ENCODE measurements around the gene LRFN2. TPM values are rescaled to one million over a fixed set of nuclear protein-coding genes. Genes with fewer than 3 reads are reported as not detected.

LRFN2 gene
- total RNA-seq, 4 donors from 2014 or later = 0.83 TPM; not detected in 3

DNA sequence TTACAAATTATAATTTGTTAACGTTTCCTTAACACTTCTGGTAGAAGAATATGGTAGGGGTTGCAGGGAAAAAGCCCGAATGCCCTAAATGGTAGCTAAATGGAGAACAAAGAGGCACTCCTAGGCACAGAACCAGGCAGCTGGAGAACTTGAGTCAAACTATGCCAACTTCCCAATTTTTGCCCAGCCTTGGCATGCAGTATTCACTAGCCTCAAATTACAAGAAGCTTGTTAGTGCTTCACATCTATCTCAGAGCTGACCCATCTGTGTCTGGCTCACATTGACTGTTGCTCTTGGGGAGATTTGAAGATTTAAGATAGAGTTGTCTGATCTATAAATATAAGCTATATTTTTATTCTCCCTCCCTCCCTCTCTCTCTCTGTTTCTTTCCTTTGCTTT is 19.4 kb upstream of the LRFN2 start:
- Histone ChIP-seq H3K27ac (no peak overlapping the region), H3K36me3 (no peaks in the 10 kb centered on the region)
- TF ChIP-seq, protein P1, sequence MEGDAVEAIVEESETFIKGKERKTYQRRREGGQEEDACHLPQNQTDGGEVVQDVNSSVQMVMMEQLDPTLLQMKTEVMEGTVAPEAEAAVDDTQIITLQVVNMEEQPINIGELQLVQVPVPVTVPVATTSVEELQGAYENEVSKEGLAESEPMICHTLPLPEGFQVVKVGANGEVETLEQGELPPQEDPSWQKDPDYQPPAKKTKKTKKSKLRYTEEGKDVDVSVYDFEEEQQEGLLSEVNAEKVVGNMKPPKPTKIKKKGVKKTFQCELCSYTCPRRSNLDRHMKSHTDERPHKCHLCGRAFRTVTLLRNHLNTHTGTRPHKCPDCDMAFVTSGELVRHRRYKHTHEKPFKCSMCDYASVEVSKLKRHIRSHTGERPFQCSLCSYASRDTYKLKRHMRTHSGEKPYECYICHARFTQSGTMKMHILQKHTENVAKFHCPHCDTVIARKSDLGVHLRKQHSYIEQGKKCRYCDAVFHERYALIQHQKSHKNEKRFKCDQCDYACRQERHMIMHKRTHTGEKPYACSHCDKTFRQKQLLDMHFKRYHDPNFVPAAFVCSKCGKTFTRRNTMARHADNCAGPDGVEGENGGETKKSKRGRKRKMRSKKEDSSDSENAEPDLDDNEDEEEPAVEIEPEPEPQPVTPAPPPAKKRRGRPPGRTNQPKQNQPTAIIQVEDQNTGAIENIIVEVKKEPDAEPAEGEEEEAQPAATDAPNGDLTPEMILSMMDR (IDR thresholded peaks at IDR 0.05) = no peak
- no peak for TF ChIP-seq POLR2A (IDR thresholded peaks at IDR 0.05)

DNA sequence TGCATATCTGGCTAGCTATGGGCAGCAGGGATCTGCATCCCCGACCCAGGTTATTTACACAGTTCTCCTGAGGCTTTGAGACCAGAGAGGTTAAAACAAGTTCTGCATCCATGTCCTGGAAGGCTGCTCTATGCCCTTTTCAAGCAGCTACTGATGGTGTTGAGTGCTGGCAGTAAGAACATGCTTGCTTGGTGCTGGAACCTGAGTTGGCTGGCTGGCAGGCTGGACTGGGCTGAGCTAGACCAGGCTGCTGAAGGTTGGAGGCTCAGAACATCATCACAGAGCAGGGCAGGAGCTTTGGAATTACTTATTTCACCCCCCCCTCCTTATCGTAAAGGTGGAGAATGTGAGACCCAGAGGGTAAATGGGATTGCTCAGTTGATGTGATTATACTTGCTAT is 16.9 kb upstream of the LRFN2 start:
- Histone ChIP-seq H3K4me1 (no peaks in the 10 kb centered on the region), H3K4me3 (no peak overlapping the region), H3K9me3 (no peaks in the 10 kb centered on the region), H3K27ac (no peak overlapping the region), H3K36me3 (no peaks in the 10 kb centered on the region), H3K27me3 (no peaks in the 10 kb centered on the region)
- no peak for TF ChIP-seq POLR2A (IDR thresholded peaks at IDR 0.05)
- TF ChIP-seq, protein P1 (IDR thresholded peaks at IDR 0.05) = no peak
- no peak for DNase-seq

More for the DNA sequence above, 19.4 kb upstream of the LRFN2 start:
- Histone ChIP-seq H3K27me3 (no peaks in the 10 kb centered on the region), H3K4me1 (no peaks in the 10 kb centered on the region), H3K9me3 (no peaks in the 10 kb centered on the region), H3K4me3 (no peak overlapping the region)
- DNase-seq = no peak

DNA sequence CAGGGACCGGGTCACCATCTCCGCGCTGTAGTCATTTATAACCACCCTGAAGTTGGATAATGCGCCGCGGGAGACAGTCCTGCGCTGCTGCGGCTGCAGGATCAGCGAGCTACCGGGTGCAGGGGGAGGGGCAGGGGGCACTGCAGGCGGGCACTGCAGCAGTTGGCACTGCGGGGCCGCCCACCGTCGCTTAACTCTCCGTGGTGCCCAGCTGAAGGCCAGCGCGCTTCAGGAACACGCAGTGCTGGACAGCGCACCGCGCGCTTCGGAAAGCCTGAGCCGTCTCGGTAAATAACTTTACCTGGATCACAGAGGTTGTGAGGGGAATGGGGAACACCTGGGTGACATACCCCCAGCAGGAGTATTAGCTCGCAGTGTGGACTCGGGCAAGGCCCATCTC is 12.4 kb upstream of the LRFN2 start:
- Histone ChIP-seq H3K27ac (no peak overlapping the region), H3K4me1 (no peaks in the 10 kb centered on the region), H3K9me3 (no peaks in the 10 kb centered on the region), H3K36me3 (no peaks in the 10 kb centered on the region), H3K27me3 (no peaks in the 10 kb centered on the region), H3K4me3 (no peak overlapping the region)
- no peak for TF ChIP-seq POLR2A (IDR thresholded peaks at IDR 0.05)
- TF ChIP-seq, protein P1 (IDR thresholded peaks at IDR 0.05) = no peak
- no peak for DNase-seq

DNA sequence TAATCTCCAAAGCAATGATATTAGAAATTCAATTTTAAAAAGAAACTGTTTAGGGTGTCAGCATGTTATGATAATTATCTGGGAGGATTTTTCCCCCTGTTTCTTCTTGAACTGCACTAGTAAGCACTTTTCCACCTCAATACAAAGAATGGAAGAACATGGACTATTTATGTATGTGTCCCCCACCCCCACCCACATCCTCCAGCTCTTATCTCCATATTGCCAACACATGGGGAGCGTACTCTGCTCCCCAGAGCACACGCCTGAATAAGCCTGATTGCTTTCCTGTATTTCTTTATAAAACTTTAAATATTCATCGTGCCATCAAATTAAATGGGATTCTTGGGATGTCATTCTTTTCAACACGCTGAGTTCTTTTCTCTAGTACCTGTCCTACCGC is 11.4 kb upstream of the LRFN2 start:
- no peaks in the 10 kb centered on the region for H3K4me1 ChIP-seq
- H3K4me3 ChIP-seq = no peak overlapping the region
- no peak overlapping the region for H3K27ac ChIP-seq
- H3K27me3 ChIP-seq = no peaks in the 10 kb centered on the region
- no peak for DNase-seq
- no peaks in the 10 kb centered on the region for H3K36me3 ChIP-seq
- no peak for TF ChIP-seq POLR2A (IDR thresholded peaks at IDR 0.05)
- TF ChIP-seq, protein P1 (IDR thresholded peaks at IDR 0.05) = no peak
- H3K9me3 ChIP-seq = no peaks in the 10 kb centered on the region

DNA sequence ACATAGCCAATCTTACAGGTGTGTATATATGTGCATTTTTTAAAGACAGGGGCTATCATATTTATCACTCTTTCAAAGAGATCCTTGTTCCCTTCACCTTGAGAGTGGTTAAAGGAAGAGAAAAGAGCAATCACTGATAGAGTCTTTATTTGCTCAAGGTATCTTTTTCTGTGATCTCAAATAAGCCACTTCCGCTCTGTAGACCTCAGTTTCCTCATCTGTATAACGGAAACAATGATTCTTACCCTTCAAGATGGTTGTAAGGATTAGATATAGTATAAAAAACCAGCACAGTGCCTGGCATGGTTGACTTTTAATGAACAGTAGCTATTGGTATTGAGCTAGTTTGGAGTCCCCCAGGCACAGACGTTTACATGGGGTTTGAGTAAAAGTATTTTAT is 10.1 kb upstream of the LRFN2 start:
- H3K27ac ChIP-seq = no peak overlapping the region
- no peaks in the 10 kb centered on the region for H3K9me3 ChIP-seq
- no peaks in the 10 kb centered on the region for H3K4me1 ChIP-seq
- no peaks in the 10 kb centered on the region for H3K36me3 ChIP-seq
- no peak for TF ChIP-seq POLR2A (IDR thresholded peaks at IDR 0.05)
- TF ChIP-seq, protein P1 (IDR thresholded peaks at IDR 0.05) = no peak
- no peak overlapping the region for H3K4me3 ChIP-seq
- DNase-seq = no peak
- no peaks in the 10 kb centered on the region for H3K27me3 ChIP-seq

DNA sequence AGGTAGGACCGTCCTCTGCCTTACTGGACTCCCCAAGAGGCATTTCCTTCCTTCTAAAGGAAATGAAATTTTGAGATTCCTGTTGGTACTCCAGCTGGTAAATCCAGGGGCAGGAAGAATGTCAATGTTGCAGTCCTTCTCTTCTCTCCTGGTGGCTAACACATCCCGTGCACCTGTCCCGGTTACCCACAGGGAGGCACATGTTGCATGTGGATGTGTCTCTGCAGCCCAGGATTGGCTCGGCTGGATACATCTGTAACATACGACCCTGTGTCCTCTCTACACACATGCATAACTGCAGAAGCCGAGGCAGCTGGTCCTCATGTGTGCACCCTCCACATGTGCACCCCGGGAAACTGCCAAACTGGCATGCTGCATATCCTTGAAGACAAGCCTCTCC is 1.3 kb upstream of the LRFN2 start:
- no peaks in the 10 kb centered on the region for H3K36me3 ChIP-seq
- DNase-seq = no peak
- H3K4me1 ChIP-seq = peaks cover 0 to 19% (median 2%) of the 10 kb centered on the region in 4 donors
- no peaks in the 10 kb centered on the region for H3K9me3 ChIP-seq
- H3K27me3 ChIP-seq = no peaks in the 10 kb centered on the region
- no peak overlapping the region for H3K27ac ChIP-seq
- no peak overlapping the region for H3K4me3 ChIP-seq
- TF ChIP-seq POLR2A (IDR thresholded peaks at IDR 0.05) = no peak
- TF ChIP-seq, protein P1 (IDR thresholded peaks at IDR 0.05) = no peak
